Sigmoid colon (tissue), 4 donors: ENCODE results near the gene ATF7.

Experiments used
- CTCF ChIP-seq, 4 experiments: fragments of 450-650 bp in 3 of 4; fragments of 200-600 bp in 1 of 4; IDR thresholded peaks; one replicate each; pipeline ENCODE4 v1.5.1; 2016 to 2019; ENCODE audit warnings: antibody characterized with exemption in 4 of 4, mild to moderate bottlenecking in 3 of 4, moderate library complexity in 2 of 4
- EP300 ChIP-seq, 4 donors: sonication (generic); formaldehyde crosslinking; IDR thresholded peaks; one replicate each; pipeline ENCODE4 v1.6.1; 2017; ENCODE audit warnings: antibody characterized with exemption in 4 of 4
- POLR2A ChIP-seq, 2 donors: fragments of 450-650 bp; IDR thresholded peaks; one replicate each; pipeline ENCODE4 v1.6.1; 2016; ENCODE audit warnings: antibody characterized with exemption in 2 of 2, mild to moderate bottlenecking in 2 of 2, moderate library complexity in 2 of 2
- POLR2AphosphoS5 ChIP-seq, 4 donors: sonication (generic); formaldehyde crosslinking; IDR thresholded peaks; one replicate each; pipeline ENCODE4 v1.6.1; 2017; ENCODE audit warnings: antibody characterized with exemption in 4 of 4

DNA sequence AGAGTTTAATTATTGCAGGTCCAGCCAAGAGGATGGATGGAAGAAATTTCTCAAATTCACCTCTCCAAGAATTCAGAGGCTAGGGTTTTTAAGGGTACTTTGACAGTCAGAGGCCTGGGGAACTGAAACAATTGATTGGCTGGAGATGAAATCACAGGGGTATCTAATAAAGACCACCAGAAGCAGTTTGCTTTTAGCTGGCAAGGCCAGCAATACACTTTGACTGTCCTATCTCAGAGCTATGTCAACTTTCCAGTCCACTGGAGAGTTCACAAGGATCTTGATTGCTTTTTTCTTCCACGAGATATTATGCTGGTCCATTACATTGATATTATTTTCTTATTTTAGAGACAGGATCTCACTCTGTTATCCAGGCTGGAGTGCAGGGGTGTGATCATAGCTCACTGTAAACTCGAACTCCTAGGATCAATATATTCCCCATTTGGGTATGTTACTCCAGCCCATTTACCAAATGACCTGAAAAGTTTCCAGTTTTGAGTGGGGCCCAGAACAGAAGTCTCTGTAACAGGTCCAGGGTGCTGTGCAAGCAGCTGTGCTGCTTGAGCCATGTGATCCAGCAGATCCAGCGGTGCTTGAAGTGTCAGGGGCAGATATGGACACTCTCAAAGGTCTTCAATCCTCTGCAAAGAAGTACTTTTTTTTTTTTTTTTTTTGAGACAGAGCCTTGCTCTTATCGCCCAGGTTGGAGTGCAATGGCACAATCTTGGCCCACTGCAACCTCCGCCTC, 17.2 kb upstream of the ATF7 start:
- TF ChIP-seq CTCF (IDR thresholded peaks at IDR 0.05) (no peak), EP300 (IDR thresholded peaks at IDR 0.05) (no peak), POLR2AphosphoS5 (IDR thresholded peaks at IDR 0.05) (no peak), POLR2A (IDR thresholded peaks at IDR 0.05) (no peak)
